Measurements from ENCODE around the gene GARRE1.

GARRE1 gene

GRCh38 chr19:34254698-34255432, 511 bp downstream of the GARRE1 start:
- Mint-ChIP-seq H3K4me3 (peak overlapping the region; percentile 83 to 91 (median 90)), H3K27me3 (ENCODE audit: low read depth) (no peaks in the 10 kb centered on the region), H3K9me3 (no peaks in the 10 kb centered on the region), H3K27ac (peak overlapping the region; percentile 76 to 89 (median 88)), H3K36me3 (ENCODE audit: low read depth) (no peaks in the 10 kb centered on the region), H3K4me1 (peaks cover 26% of the 10 kb centered on the region)
- TF ChIP-seq CTCF (IDR thresholded peaks at IDR 0.05; ENCODE audit: unreplicated experiment in 3 of 3), result no peak

- no peaks in the 10 kb centered on the region for H3K36me3 Mint-ChIP-seq (ENCODE audit: low read depth)
- no peaks in the 10 kb centered on the region for H3K27me3 Mint-ChIP-seq (ENCODE audit: low read depth)
- H3K4me1 Mint-ChIP-seq, result peaks cover 30% of the 10 kb centered on the region
- no peaks in the 10 kb centered on the region for H3K9me3 Mint-ChIP-seq
- no peak for TF ChIP-seq CTCF (IDR thresholded peaks at IDR 0.05; ENCODE audit: unreplicated experiment in 3 of 3)
- H3K27ac Mint-ChIP-seq, result peak overlapping the region; percentile 76 to 89 (median 88)
- peak overlapping the region; percentile 83 to 91 (median 90) for H3K4me3 Mint-ChIP-seq
These were observed 1.2 kb downstream of the GARRE1 start for GRCh38 chr19:34255546-34255945.

GRCh38 chr19:34256835-34257558, 2.6 kb downstream of the GARRE1 start:
- Mint-ChIP-seq H3K9me3 (no peaks in the 10 kb centered on the region), H3K36me3 (ENCODE audit: low read depth) (peaks cover 4% of the 10 kb centered on the region), H3K27me3 (ENCODE audit: low read depth) (no peaks in the 10 kb centered on the region), H3K4me1 (peaks cover 42% of the 10 kb centered on the region), H3K27ac (peak overlapping the region; percentile 53 to 81 (median 75)), H3K4me3 (peak overlapping the region; percentile 59 to 78 (median 67))
- no peak for TF ChIP-seq CTCF (IDR thresholded peaks at IDR 0.05; ENCODE audit: unreplicated experiment in 3 of 3)

- Mint-ChIP-seq H3K27ac (peak overlapping the region; percentile 53 to 81 (median 75)), H3K9me3 (no peaks in the 10 kb centered on the region), H3K4me3 (peak overlapping the region; percentile 59 to 78 (median 67)), H3K36me3 (ENCODE audit: low read depth) (peaks cover 4% of the 10 kb centered on the region), H3K27me3 (ENCODE audit: low read depth) (no peaks in the 10 kb centered on the region), H3K4me1 (peaks cover 42% of the 10 kb centered on the region)
- no peak for TF ChIP-seq CTCF (IDR thresholded peaks at IDR 0.05; ENCODE audit: unreplicated experiment in 3 of 3)
These were observed 3.2 kb downstream of the GARRE1 start for GRCh38 chr19:34257559-34257924.

GRCh38 chr19:34259367-34260095, 5.2 kb downstream of the GARRE1 start:
- Mint-ChIP-seq H3K9me3 (no peaks in the 10 kb centered on the region), H3K36me3 (ENCODE audit: low read depth) (peaks cover 8% of the 10 kb centered on the region), H3K27ac (peak overlapping the region; percentile 25 to 90 (median 75)), H3K4me1 (peaks cover 41% of the 10 kb centered on the region), H3K4me3 (peak overlapping the region; percentile 49 to 60 (median 50)), H3K27me3 (ENCODE audit: low read depth) (no peaks in the 10 kb centered on the region)
- no peak for TF ChIP-seq CTCF (IDR thresholded peaks at IDR 0.05; ENCODE audit: unreplicated experiment in 3 of 3)
